Cardiac fibroblast (primary cell): ENCODE data around the gene SFMBT2.

Source experiments
- DNase-seq, 2 donors: peaks; one replicate each; pipeline versions ENCODE4 v3.0.0 to v3.0.0-alpha.2; 2010; ENCODE audit warnings: low read depth in 2 of 2
- H3K4me3 ChIP-seq, 2 donors: replicated peaks in 1 of 2; 1 replicate in 1 of 2; 2 replicates in 1 of 2; pipeline ENCODE4 v1.5.1; 2011; ENCODE audit warnings: low read depth in 2 of 2, low read length in 2 of 2, mild to moderate bottlenecking in 2 of 2, moderate library complexity in 1 of 2
- CTCF ChIP-seq: IDR thresholded peaks from one replicate; pipeline ENCODE4 v1.5.1; 2011; ENCODE audit warnings: low read depth, mild to moderate bottlenecking, low read length, inconsistent platforms

SFMBT2 gene

GRCh38 chr10:7134448-7134847, 276.4 kb downstream of the SFMBT2 start:
- H3K4me3 ChIP-seq: no peak overlapping the region
- no peak for TF ChIP-seq CTCF
- DNase-seq: no peak

- H3K4me3 ChIP-seq: no peak overlapping the region
- no peak for TF ChIP-seq CTCF
- no peak for DNase-seq
Measured at GRCh38 chr10:7133958-7134357, 276.9 kb downstream of the SFMBT2 start.

DNA sequence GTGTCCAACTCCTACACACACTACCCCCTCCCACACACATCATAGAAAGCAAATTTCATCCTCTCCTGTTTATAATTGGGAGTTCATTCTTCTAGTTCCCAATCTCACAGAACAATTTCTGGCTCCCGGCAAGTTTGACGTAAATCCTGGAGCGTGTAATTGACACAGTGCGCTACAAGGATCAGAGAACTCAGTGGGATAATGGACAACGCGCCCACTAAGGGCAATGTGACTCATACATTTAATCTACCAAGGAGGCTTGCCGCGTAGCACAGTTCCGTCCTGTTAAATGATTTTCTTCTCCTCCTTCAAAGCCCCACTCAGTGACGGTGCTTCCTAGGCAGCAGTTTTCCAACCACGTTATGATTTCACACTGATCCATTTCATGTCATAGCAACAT, 277.6 kb downstream of the SFMBT2 start:
- peak in 1 of 2 donors; percentile 7 for DNase-seq
- TF ChIP-seq CTCF: no peak
- H3K4me3 ChIP-seq: no peak overlapping the region

- DNase-seq: no peak
- no peak for TF ChIP-seq CTCF
Measured at GRCh38 chr10:7130191-7130911, 280.5 kb downstream of the SFMBT2 start.

GRCh38 chr10:7123774-7124173, 287.1 kb downstream of the SFMBT2 start:
- DNase-seq: no peak
- no peak for TF ChIP-seq CTCF
- H3K4me3 ChIP-seq: no peak overlapping the region

More at GRCh38 chr10:7130191-7130911, 280.5 kb downstream of the SFMBT2 start:
- no peak overlapping the region for H3K4me3 ChIP-seq

- no peak for DNase-seq
- TF ChIP-seq CTCF: no peak
- H3K4me3 ChIP-seq: no peak overlapping the region
Measured at GRCh38 chr10:7122561-7122960, 288.3 kb downstream of the SFMBT2 start.
